GM12878 (cell line): Measurements from ENCODE around the gene FBXO8.

Experiments used
- CEBPB ChIP-seq, 2 experiments: fragments of 150-350 bp in 1 of 2; IDR thresholded peaks; 2 replicates each; pipeline ENCODE4 v1.6.1; 2012 to 2014; ENCODE audit warnings: low read depth in 2 of 2, low read length in 2 of 2, borderline replicate concordance in 1 of 2, inconsistent platforms in 1 of 2
- MTA2 ChIP-seq: fragments of 450-650 bp; IDR thresholded peaks from 2 replicates; pipeline ENCODE4 v1.6.1; 2016; ENCODE audit warnings: low read depth, mild to moderate bottlenecking, moderate library complexity
- MYC ChIP-seq: IDR thresholded peaks from 2 replicates; pipeline ENCODE4 v1.6.1; 2011; ENCODE audit warnings: mild to moderate bottlenecking, low read length, moderate library complexity, inconsistent platforms; ENCODE audit not compliant: insufficient read depth, insufficient replicate concordance, insufficient read length, severe bottlenecking
- NR2C2 ChIP-seq: IDR thresholded peaks from 2 replicates; pipeline ENCODE4 v1.6.1; 2011; ENCODE audit warnings: borderline replicate concordance, low read depth; ENCODE audit not compliant: control insufficient read depth, insufficient read length
- POLR2A ChIP-seq: IDR thresholded peaks from 2 replicates; pipeline ENCODE4 v1.6.1; 2011; ENCODE audit warnings: low read depth, mild to moderate bottlenecking, low read length
- RAD21 ChIP-seq: IDR thresholded peaks from 2 replicates; pipeline ENCODE4 v1.6.1; 2011; ENCODE audit warnings: mild to moderate bottlenecking, low read depth, low read length, moderate library complexity; ENCODE audit not compliant: insufficient read depth
- TF ChIP-seq, protein P1 (sequence below), 3 experiments: IDR thresholded peaks in 2 of 3; conservative IDR thresholded peaks in 1 of 3; 2 replicates each; pipeline ENCODE4 v1.5.1; 2011; ENCODE audit warnings: low read depth in 3 of 3, low read length in 3 of 3, mild to moderate bottlenecking in 3 of 3, control low read depth in 2 of 3, moderate library complexity in 2 of 3, inconsistent platforms in 1 of 3, mixed read lengths in 1 of 3; ENCODE audit not compliant: control insufficient read depth in 2 of 3, insufficient read depth in 1 of 3; ENCODE audit errors: extremely low read depth in 1 of 3
- TF ChIP-seq, protein P2 (sequence below): IDR thresholded peaks from 2 replicates; pipeline ENCODE4 v1.6.1; 2011; ENCODE audit warnings: mild to moderate bottlenecking, low read depth, low read length, moderate library complexity; ENCODE audit not compliant: insufficient replicate concordance
- TF ChIP-seq, protein P3 (sequence below): fragments of 150-350 bp; IDR thresholded peaks from 2 replicates; pipeline ENCODE4 v1.6.1; 2016; ENCODE audit warnings: low read depth, low read length
- TF ChIP-seq, protein P4 (sequence below): fragments of 450-650 bp; IDR thresholded peaks from 2 replicates; pipeline ENCODE4 v1.6.1; 2017; ENCODE audit warnings: antibody characterized with exemption, mild to moderate bottlenecking, moderate library complexity

DNA sequence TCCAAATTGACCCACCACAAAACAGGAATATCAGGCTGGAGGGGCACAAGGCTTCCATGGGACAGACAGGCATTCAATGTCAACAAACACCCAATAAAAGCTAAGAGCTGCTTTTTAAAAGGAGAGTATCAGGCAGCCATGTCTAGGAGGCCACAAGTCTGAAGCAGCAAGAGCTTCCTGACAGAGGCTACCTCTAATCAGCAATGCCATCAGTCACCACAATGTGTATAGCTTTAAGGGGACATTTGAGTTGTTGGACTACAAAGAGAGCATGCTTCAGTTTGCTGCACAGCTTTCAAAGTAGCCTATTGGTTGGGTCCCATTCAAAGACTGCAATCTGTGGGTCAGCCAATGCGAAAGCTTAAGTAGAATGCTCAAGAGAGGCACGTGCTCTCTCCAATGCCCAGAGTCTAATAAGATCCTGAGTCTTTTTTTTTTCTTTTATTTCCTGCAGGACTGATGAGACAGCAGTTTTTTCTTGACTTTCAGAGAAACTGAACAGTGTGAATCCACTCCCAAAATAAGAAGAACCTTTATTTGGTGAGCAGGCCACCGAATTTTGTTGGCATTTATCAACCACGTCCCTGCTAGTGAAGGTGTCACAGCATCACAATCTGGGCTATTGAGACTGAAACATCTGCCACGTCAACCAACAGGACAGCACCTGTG, 92.5 kb downstream of the FBXO8 start:
- no peak for TF ChIP-seq CEBPB (IDR thresholded peaks at IDR 0.05; ENCODE audit: borderline replicate concordance in 1 of 2, low read depth in 2 of 2, low read length in 2 of 2)
- no peak for TF ChIP-seq POLR2A
- TF ChIP-seq, protein P1, sequence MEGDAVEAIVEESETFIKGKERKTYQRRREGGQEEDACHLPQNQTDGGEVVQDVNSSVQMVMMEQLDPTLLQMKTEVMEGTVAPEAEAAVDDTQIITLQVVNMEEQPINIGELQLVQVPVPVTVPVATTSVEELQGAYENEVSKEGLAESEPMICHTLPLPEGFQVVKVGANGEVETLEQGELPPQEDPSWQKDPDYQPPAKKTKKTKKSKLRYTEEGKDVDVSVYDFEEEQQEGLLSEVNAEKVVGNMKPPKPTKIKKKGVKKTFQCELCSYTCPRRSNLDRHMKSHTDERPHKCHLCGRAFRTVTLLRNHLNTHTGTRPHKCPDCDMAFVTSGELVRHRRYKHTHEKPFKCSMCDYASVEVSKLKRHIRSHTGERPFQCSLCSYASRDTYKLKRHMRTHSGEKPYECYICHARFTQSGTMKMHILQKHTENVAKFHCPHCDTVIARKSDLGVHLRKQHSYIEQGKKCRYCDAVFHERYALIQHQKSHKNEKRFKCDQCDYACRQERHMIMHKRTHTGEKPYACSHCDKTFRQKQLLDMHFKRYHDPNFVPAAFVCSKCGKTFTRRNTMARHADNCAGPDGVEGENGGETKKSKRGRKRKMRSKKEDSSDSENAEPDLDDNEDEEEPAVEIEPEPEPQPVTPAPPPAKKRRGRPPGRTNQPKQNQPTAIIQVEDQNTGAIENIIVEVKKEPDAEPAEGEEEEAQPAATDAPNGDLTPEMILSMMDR (IDR thresholded peaks at IDR 0.05 in 2 of 3, conservative IDR thresholded peaks at IDR 0.05 in 1 of 3; ENCODE audit: control insufficient read depth in 2 of 3, extremely low read depth in 1 of 3, insufficient read depth in 1 of 3, low read depth in 3 of 3, low read length in 3 of 3), result no peak
- TF ChIP-seq NR2C2, result no peak
- TF ChIP-seq RAD21, result no peak
- TF ChIP-seq, protein P2, sequence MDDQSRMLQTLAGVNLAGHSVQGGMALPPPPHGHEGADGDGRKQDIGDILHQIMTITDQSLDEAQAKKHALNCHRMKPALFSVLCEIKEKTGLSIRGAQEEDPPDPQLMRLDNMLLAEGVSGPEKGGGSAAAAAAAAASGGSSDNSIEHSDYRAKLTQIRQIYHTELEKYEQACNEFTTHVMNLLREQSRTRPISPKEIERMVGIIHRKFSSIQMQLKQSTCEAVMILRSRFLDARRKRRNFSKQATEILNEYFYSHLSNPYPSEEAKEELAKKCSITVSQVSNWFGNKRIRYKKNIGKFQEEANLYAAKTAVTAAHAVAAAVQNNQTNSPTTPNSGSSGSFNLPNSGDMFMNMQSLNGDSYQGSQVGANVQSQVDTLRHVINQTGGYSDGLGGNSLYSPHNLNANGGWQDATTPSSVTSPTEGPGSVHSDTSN, result no peak
- TF ChIP-seq, protein P3, sequence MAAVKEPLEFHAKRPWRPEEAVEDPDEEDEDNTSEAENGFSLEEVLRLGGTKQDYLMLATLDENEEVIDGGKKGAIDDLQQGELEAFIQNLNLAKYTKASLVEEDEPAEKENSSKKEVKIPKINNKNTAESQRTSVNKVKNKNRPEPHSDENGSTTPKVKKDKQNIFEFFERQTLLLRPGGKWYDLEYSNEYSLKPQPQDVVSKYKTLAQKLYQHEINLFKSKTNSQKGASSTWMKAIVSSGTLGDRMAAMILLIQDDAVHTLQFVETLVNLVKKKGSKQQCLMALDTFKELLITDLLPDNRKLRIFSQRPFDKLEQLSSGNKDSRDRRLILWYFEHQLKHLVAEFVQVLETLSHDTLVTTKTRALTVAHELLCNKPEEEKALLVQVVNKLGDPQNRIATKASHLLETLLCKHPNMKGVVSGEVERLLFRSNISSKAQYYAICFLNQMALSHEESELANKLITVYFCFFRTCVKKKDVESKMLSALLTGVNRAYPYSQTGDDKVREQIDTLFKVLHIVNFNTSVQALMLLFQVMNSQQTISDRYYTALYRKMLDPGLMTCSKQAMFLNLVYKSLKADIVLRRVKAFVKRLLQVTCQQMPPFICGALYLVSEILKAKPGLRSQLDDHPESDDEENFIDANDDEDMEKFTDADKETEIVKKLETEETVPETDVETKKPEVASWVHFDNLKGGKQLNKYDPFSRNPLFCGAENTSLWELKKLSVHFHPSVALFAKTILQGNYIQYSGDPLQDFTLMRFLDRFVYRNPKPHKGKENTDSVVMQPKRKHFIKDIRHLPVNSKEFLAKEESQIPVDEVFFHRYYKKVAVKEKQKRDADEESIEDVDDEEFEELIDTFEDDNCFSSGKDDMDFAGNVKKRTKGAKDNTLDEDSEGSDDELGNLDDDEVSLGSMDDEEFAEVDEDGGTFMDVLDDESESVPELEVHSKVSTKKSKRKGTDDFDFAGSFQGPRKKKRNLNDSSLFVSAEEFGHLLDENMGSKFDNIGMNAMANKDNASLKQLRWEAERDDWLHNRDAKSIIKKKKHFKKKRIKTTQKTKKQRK, result no peak
- TF ChIP-seq MTA2, result no peak
- TF ChIP-seq MYC, result no peak
- TF ChIP-seq, protein P4, sequence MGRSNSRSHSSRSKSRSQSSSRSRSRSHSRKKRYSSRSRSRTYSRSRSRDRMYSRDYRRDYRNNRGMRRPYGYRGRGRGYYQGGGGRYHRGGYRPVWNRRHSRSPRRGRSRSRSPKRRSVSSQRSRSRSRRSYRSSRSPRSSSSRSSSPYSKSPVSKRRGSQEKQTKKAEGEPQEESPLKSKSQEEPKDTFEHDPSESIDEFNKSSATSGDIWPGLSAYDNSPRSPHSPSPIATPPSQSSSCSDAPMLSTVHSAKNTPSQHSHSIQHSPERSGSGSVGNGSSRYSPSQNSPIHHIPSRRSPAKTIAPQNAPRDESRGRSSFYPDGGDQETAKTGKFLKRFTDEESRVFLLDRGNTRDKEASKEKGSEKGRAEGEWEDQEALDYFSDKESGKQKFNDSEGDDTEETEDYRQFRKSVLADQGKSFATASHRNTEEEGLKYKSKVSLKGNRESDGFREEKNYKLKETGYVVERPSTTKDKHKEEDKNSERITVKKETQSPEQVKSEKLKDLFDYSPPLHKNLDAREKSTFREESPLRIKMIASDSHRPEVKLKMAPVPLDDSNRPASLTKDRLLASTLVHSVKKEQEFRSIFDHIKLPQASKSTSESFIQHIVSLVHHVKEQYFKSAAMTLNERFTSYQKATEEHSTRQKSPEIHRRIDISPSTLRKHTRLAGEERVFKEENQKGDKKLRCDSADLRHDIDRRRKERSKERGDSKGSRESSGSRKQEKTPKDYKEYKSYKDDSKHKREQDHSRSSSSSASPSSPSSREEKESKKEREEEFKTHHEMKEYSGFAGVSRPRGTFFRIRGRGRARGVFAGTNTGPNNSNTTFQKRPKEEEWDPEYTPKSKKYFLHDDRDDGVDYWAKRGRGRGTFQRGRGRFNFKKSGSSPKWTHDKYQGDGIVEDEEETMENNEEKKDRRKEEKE, result no peak
